B cell (primary cell): ENCODE measurements around the gene ZNF223.

Experiments used
- CTCF ChIP-seq: fragments of 200-600 bp; IDR thresholded peaks from one replicate; pipeline ENCODE4 v1.8.0; 2022; ENCODE audit warnings: antibody characterized with exemption, mild to moderate bottlenecking
- EZH2 ChIP-seq: IDR thresholded peaks from 2 replicates; pipeline ENCODE4 v1.6.1; 2012; ENCODE audit warnings: borderline replicate concordance, low read depth, mild to moderate bottlenecking, moderate library complexity, low read length; ENCODE audit not compliant: insufficient read depth, poor library complexity, severe bottlenecking

GRCh38 chr19:44072543-44073401 is 20.9 kb downstream of the ZNF223 start:
- no peak for TF ChIP-seq EZH2
- TF ChIP-seq CTCF = no peak
